SKM-1 treated with dmso at 0.1 percent for 144 hours (cell line): ENCODE measurements around the gene SLC43A3.

Source experiments
- DNase-seq: peaks from one replicate; lab custom pipeline; 2025; ENCODE audit not compliant: unreplicated experiment; lab: John Stamatoyannopoulos, UW

Gene SLC43A3

GRCh38 chr11:57359896-57360690, 66.8 kb downstream of the SLC43A3 start:
- no peak for DNase-seq

GRCh38 chr11:57359396-57359795, 67.5 kb downstream of the SLC43A3 start:
- DNase-seq, result no peak

- no peak for DNase-seq
Measured at GRCh38 chr11:57358991-57359390, 67.9 kb downstream of the SLC43A3 start.

GRCh38 chr11:57358543-57358961, 68.4 kb downstream of the SLC43A3 start:
- DNase-seq, result no peak

- DNase-seq, result no peak
Measured at GRCh38 chr11:57357856-57358255, 69.1 kb downstream of the SLC43A3 start.

GRCh38 chr11:57357310-57357709, 69.6 kb downstream of the SLC43A3 start:
- DNase-seq, result no peak
